Smooth muscle cell (in vitro differentiated cells): ENCODE results near the gene NSF. TPM values are rescaled to one million over a fixed set of nuclear protein-coding genes. Genes with fewer than 3 reads are reported as not detected.
"Not testable (repeated sequence)": the region's sequence is repeated elsewhere in the genome, so short reads cannot be mapped to it uniquely, and the experiment has no call there.

ENCODE experiments used
- DNase-seq: peaks from one replicate; lab custom pipeline; 2025; ENCODE audit not compliant: unreplicated experiment; lab: John Stamatoyannopoulos, UW
- H2AFZ ChIP-seq: fragments of 200-600 bp; sonication (generic); 2 replicates; pipeline ENCODE4 v1.6.0; 2016; ENCODE audit warnings: antibody characterized with exemption, low read depth, mild to moderate bottlenecking
- H3F3A ChIP-seq: fragments of 200-600 bp; sonication (generic); 2 replicates; pipeline ENCODE4 v1.6.0; 2017; ENCODE audit warnings: antibody characterized with exemption, low read depth
- H3K27ac ChIP-seq: fragments of 200-600 bp; sonication (generic); 2 replicates; pipeline ENCODE4 v1.5.1; 2016; ENCODE audit warnings: low read depth, mild to moderate bottlenecking
- H3K27me3 ChIP-seq: fragments of 200-600 bp; sonication (generic); 2 replicates; pipeline ENCODE4 v1.6.1; 2016; ENCODE audit warnings: low read depth, mild to moderate bottlenecking
- H3K36me3 ChIP-seq: fragments of 200-600 bp; sonication (generic); 2 replicates; pipeline ENCODE4 v1.5.1; 2016; ENCODE audit warnings: low read depth
- H3K4me1 ChIP-seq: fragments of 200-600 bp; sonication (generic); 2 replicates; pipeline ENCODE4 v1.5.1; 2016; ENCODE audit warnings: low read depth
- H3K4me2 ChIP-seq: fragments of 200-600 bp; sonication (generic); 2 replicates; pipeline ENCODE4 v1.6.0; 2016; ENCODE audit warnings: mild to moderate bottlenecking
- H3K4me3 ChIP-seq: fragments of 200-600 bp; sonication (generic); 2 replicates; pipeline ENCODE4 v1.5.1; 2016; ENCODE audit warnings: mild to moderate bottlenecking
- H3K79me2 ChIP-seq: fragments of 200-600 bp; sonication (generic); 2 replicates; pipeline ENCODE4 v1.6.0; 2016; ENCODE audit warnings: low read depth, mild to moderate bottlenecking
- H3K9ac ChIP-seq: fragments of 200-600 bp; sonication (generic); 2 replicates; pipeline ENCODE4 v1.6.0; 2016; ENCODE audit warnings: low read depth
- H3K9me3 ChIP-seq: fragments of 200-600 bp; sonication (generic); replicated peaks from 2 replicates; pipeline ENCODE4 v1.5.1; 2016; ENCODE audit warnings: low read depth
- H4K20me1 ChIP-seq: fragments of 200-600 bp; sonication (generic); 2 replicates; pipeline ENCODE4 v1.6.0; 2016; ENCODE audit warnings: low read depth
- WGBS: methylation state at CpG from one replicate; pipeline ENCODE4 v1.1.7; 2016; ENCODE audit warnings: low lambda C conversion rate; 5-methylcytosine and 5-hydroxymethylcytosine counted together
- polyA plus RNA-seq: library from polyadenylated mRNA; unstranded; fragments of >200 nt; fragmentation: Nextera tagmentation; extraction: Ambion mirVana; gene quantifications from 2 replicates; pipeline ENCODE4 v1.2.1, GENCODE V29; 2016
- total RNA-seq: library from RNA; depleted of rRNA; stranded (reverse); fragments of >200 nt; gene quantifications from 2 replicates; pipeline ENCODE4 v1.2.3, GENCODE V29; 2014
- TF ChIP-seq, protein P1 (sequence below): fragments of 200-600 bp; sonication (generic); IDR thresholded peaks from 2 replicates; pipeline ENCODE4 v1.5.1; 2017; ENCODE audit warnings: borderline replicate concordance, mild to moderate bottlenecking, antibody characterized with exemption; ENCODE audit not compliant: insufficient read depth, poor library complexity, severe bottlenecking

Gene NSF
- total and polyA plus RNA-seq, 2 experiments from 2014 or later, result 27.7 to 34.0 TPM

- Histone ChIP-seq H3K79me2 (no peaks in the 10 kb centered on the region), H3K27ac (no peak overlapping the region), H3K4me3 (no peak overlapping the region), H3K27me3 (no peaks in the 10 kb centered on the region), H3K9me3 (no peaks in the 10 kb centered on the region), H2AFZ (no peak overlapping the region), H3F3A (no peaks in the 10 kb centered on the region), H4K20me1 (no peaks in the 10 kb centered on the region), H3K36me3 (no peaks in the 10 kb centered on the region), H3K4me2 (no peak overlapping the region), H3K9ac (no peak overlapping the region), H3K4me1 (no peaks in the 10 kb centered on the region)
- no peak for DNase-seq
- 70% methylated on average over 5 of the region's 5 CpGs for WGBS
- TF ChIP-seq, protein P1, sequence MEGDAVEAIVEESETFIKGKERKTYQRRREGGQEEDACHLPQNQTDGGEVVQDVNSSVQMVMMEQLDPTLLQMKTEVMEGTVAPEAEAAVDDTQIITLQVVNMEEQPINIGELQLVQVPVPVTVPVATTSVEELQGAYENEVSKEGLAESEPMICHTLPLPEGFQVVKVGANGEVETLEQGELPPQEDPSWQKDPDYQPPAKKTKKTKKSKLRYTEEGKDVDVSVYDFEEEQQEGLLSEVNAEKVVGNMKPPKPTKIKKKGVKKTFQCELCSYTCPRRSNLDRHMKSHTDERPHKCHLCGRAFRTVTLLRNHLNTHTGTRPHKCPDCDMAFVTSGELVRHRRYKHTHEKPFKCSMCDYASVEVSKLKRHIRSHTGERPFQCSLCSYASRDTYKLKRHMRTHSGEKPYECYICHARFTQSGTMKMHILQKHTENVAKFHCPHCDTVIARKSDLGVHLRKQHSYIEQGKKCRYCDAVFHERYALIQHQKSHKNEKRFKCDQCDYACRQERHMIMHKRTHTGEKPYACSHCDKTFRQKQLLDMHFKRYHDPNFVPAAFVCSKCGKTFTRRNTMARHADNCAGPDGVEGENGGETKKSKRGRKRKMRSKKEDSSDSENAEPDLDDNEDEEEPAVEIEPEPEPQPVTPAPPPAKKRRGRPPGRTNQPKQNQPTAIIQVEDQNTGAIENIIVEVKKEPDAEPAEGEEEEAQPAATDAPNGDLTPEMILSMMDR, result no peak
Observed at GRCh38 chr17:46791531-46791930, 201.1 kb downstream of the NSF start.

DNA sequence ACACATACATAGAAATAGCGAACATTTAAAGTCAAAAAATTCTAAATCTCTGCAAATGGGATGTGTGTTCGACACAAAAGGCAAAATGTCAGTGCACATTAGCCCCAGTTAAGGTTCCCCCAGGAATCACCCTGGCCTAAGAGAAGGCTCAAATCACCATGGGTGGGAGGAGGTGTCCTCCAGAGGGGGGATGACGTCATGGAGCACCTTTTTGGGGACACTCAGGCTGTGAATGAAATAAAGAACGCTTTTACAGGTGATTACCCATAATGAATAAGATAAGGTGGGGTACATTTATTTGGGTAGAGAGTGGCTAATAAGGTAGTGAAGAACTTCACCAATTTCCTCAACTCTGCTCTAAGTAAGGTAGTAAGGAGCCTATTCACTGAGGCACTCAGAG is 201.6 kb downstream of the NSF start:
- no peak for DNase-seq
- no peaks in the 10 kb centered on the region for H3K79me2 ChIP-seq
- H3K27me3 ChIP-seq, result no peaks in the 10 kb centered on the region
- H3K9ac ChIP-seq, result no peak overlapping the region
- H3K36me3 ChIP-seq, result no peaks in the 10 kb centered on the region
- TF ChIP-seq, protein P1, result no peak
- WGBS, result 92% methylated on average over 4 of the region's 4 CpGs
- H3F3A ChIP-seq, result no peaks in the 10 kb centered on the region
- no peak overlapping the region for H2AFZ ChIP-seq
- no peak overlapping the region for H3K27ac ChIP-seq
- H3K4me2 ChIP-seq, result no peak overlapping the region
- no peaks in the 10 kb centered on the region for H4K20me1 ChIP-seq
- no peaks in the 10 kb centered on the region for H3K4me1 ChIP-seq
- H3K4me3 ChIP-seq, result no peak overlapping the region
- no peaks in the 10 kb centered on the region for H3K9me3 ChIP-seq

DNA sequence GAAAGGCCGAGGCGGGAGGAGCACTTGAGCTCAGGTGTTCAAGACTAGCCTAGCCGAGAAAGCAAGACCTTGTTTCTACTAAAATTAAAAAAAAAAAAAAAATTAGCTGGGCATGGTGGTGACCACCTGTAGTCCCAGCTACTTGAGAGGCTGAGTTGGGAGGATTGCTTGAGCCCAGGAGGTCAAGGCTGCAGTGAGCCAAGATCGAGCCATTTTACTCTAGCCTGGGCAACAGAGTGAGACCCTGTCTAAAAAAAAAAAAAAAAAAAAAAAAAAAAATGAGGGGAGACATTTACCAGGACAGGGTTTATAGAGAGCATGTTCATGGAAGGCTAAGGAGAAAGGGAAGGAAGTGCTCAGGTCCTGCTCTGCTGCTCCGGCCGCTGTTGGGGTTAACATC is 202.6 kb downstream of the NSF start:
- H3K4me3 ChIP-seq, H3K36me3 ChIP-seq, H4K20me1 ChIP-seq, H3K27me3 ChIP-seq, H3K79me2 ChIP-seq, H3K9me3 ChIP-seq, H3F3A ChIP-seq, H3K27ac ChIP-seq, DNase-seq, H3K9ac ChIP-seq, H2AFZ ChIP-seq, H3K4me2 ChIP-seq, H3K4me1 ChIP-seq: not testable (repeated sequence)
- WGBS, result 87% methylated on average over 6 of the region's 6 CpGs

DNA sequence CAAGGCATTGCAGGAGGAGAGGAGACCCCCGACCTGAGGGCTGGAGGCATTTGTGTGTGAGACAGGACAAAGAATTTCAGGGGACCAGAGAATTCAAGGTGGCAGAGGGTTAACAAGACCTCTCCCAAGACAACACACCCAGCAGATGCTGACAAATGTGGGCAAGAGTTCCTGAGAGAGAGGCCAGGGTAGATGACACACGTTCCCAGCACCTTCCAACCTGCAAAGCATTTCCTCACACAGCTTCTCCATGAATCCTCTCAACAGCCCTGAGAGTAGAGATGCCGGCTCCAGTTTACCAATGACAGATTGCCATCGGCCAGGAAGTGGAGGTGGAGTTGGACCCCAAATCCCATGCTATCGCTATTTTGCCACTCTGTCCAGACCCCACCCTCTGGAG is 203.1 kb downstream of the NSF start:
- H3K27me3 ChIP-seq, result no peaks in the 10 kb centered on the region

More for the DNA sequence above, 203.1 kb downstream of the NSF start:
- H2AFZ ChIP-seq, result no peak overlapping the region
- H3F3A ChIP-seq, result no peaks in the 10 kb centered on the region
- no peak overlapping the region for H3K4me3 ChIP-seq
- 93% methylated on average over 5 of the region's 5 CpGs for WGBS
- H3K79me2 ChIP-seq, result no peaks in the 10 kb centered on the region
- H3K4me2 ChIP-seq, result no peak overlapping the region
- no peaks in the 10 kb centered on the region for H4K20me1 ChIP-seq
- no peak overlapping the region for H3K27ac ChIP-seq
- H3K9me3 ChIP-seq, result no peaks in the 10 kb centered on the region
- no peak for DNase-seq
- H3K4me1 ChIP-seq, result no peaks in the 10 kb centered on the region
- no peak overlapping the region for H3K9ac ChIP-seq
- no peaks in the 10 kb centered on the region for H3K36me3 ChIP-seq
- TF ChIP-seq, protein P1, result no peak
